Motor neuron (in vitro differentiated cells): ENCODE results near the gene ACLY. TPM values are rescaled to one million over a fixed set of nuclear protein-coding genes. Genes with fewer than 3 reads are reported as not detected.
"Not testable (repeated sequence)": the region's sequence is repeated elsewhere in the genome, so short reads cannot be mapped to it uniquely, and the experiment has no call there.

Experiments used
- ATAC-seq, 8 experiments: fragments of 200-7000 bp; cut with Tn5 transposase; replicated peaks in 6 of 8; 2 replicates each; pipeline ENCODE4 v1.8.0; 2021; ENCODE audit warnings: mild to moderate bottlenecking in 8 of 8, moderate library complexity in 8 of 8
- H3K27ac ChIP-seq, 2 donors: fragments of 250-450 bp; sonication (Bioruptor Pico); 2 replicates each; pipeline ENCODE4 v1.9.0; 2021; ENCODE audit warnings: antibody characterized with exemption in 2 of 2, mild to moderate bottlenecking in 2 of 2, moderate library complexity in 1 of 2
- H3K4me1 ChIP-seq, 2 donors: fragments of 250-450 bp; sonication (Bioruptor Pico); replicated peaks in 1 of 2; 2 replicates each; pipeline ENCODE4 v1.6.1; 2021; ENCODE audit warnings: antibody characterized with exemption in 2 of 2, mild to moderate bottlenecking in 2 of 2, moderate library complexity in 1 of 2
- H3K4me3 ChIP-seq, 5 donors: fragments of 250-450 bp; sonication (Bioruptor Pico); 2 replicates each; pipeline ENCODE4 v1.9.0; 2021; ENCODE audit warnings: antibody characterized with exemption in 5 of 5, mild to moderate bottlenecking in 5 of 5, moderate library complexity in 4 of 5
- WGBS, 10 experiments: fragments of 450-650 bp; shearing (Covaris generic); methylation state at CpG; one replicate each; pipeline ENCODE4 v1.0.0; 2022; 5-methylcytosine and 5-hydroxymethylcytosine counted together
- in situ Hi-C, 9 experiments: fragments of 400-800 bp; cut with MboI; loops; one replicate each; pipeline ENCODE4 v1.15.0; 2021; ENCODE audit warnings: low sequenced_read_pairs in 9 of 9, low pct_unique_long_range_greater_than_20kb in 2 of 9; ENCODE audit not compliant: unreplicated experiment in 9 of 9
- total RNA-seq, 8 experiments: library from RNA; unstranded; fragments of 300-600 nt; gene quantifications; 2 replicates each; pipeline versions ENCODE4 v1.2.3 to v1.2.4, GENCODE V29; 2022

Gene ACLY
- total RNA-seq, 8 experiments from 2014 or later = 87.0 to 283 (median 141) TPM

GRCh38 chr17:41935641-41936040, 16.9 kb upstream of the ACLY start:
- 33 to 100% (median 86%) methylated on average over 1 to 6 of the region's 6 CpGs; no CpG with 5 or more reads in 3 of the 10 experiments for WGBS, 10 experiments
- in situ Hi-C loops = no loop called here
- Histone ChIP-seq H3K4me3 (no peak overlapping the region), H3K4me1 (peaks cover 10% of the 10 kb centered on the region in 2 donors), H3K27ac (no peak overlapping the region)
- no peak for ATAC-seq

- in situ Hi-C loops = no loop called here
- no peak overlapping the region for H3K27ac ChIP-seq
- peaks cover 13 to 17% of the 10 kb centered on the region in 2 donors for H3K4me1 ChIP-seq
- no peak overlapping the region for H3K4me3 ChIP-seq
- ATAC-seq = no peak
- WGBS, 10 experiments = 20 to 100% (median 71%) methylated on average over 1 to 2 of the region's 2 CpGs; no CpG with 5 or more reads in 4 of the 10 experiments
These were observed 14.2 kb upstream of the ACLY start for GRCh38 chr17:41932816-41933389.

GRCh38 chr17:41931715-41932114, 13.0 kb upstream of the ACLY start:
- H3K27ac ChIP-seq, ATAC-seq, in situ Hi-C loops: not testable (repeated sequence)
- peak overlapping the region in 3 of 5 donors; percentile 51 to 87 (median 53) for H3K4me3 ChIP-seq
- 40 to 100% (median 90%) methylated on average over 1 to 3 of the region's 4 CpGs; no CpG with 5 or more reads in 6 of the 10 experiments for WGBS, 10 experiments
- peaks cover 13 to 17% of the 10 kb centered on the region in 2 donors for H3K4me1 ChIP-seq

- Histone ChIP-seq H3K4me1 (peaks cover 13 to 17% of the 10 kb centered on the region in 2 donors), H3K4me3 (peak overlapping the region; percentile 51 to 87 (median 52)), H3K27ac (peak overlapping the region; percentile 56 to 86)
- 0 to 80% (median 31%) methylated on average over 1 to 13 of the region's 18 CpGs; no CpG with 5 or more reads in 2 of the 10 experiments for WGBS, 10 experiments
- peak in 3 of 8 experiments; percentile 26 to 36 (median 32) for ATAC-seq
- in situ Hi-C loops = not testable (repeated sequence)
These were observed 12.0 kb upstream of the ACLY start for GRCh38 chr17:41930833-41931156.

- H3K4me3 ChIP-seq = peak within 1 kb of the TSS; percentile 51 to 87 (median 52)
- H3K4me1 ChIP-seq = peaks cover 13 to 17% of the 10 kb centered on the region in 2 donors
- in situ Hi-C loops = no loop called here
- ATAC-seq = peak; percentile 96 to 99 (median 98)
- 0 to 5% (median 0%) methylated on average over 5 to 26 of the region's 43 CpGs; no CpG with 5 or more reads in 2 of the 10 experiments for WGBS, 10 experiments
- H3K27ac ChIP-seq = peak within 1 kb of the TSS; percentile 56 to 86
These were observed 11.5 kb upstream of the ACLY start, which contains the start of gene ODAD4 for GRCh38 chr17:41930009-41930832. TSS of gene ODAD4 (plus strand) at chr17:41930617. CDS start at chr17:41930724, 107 bp downstream.

- in situ Hi-C loops = no loop called here
- Histone ChIP-seq H3K4me3 (peak overlapping the region in 1 of 5 donors; percentile 53), H3K27ac (no peak overlapping the region), H3K4me1 (peaks cover 13 to 17% of the 10 kb centered on the region in 2 donors)
- no peak for ATAC-seq
- 69 to 93% (median 72%) methylated on average over 1 to 5 of the region's 6 CpGs; no CpG with 5 or more reads in 5 of the 10 experiments for WGBS, 10 experiments
These were observed 10.0 kb upstream of the ACLY start for GRCh38 chr17:41928693-41929251.

GRCh38 chr17:41925991-41926590, 7.3 kb upstream of the ACLY start:
- peaks cover 4 to 7% of the 10 kb centered on the region in 2 donors for H3K4me1 ChIP-seq
- H3K4me3 ChIP-seq = no peak overlapping the region
- H3K27ac ChIP-seq = no peak overlapping the region
- ATAC-seq = no peak
- 57 to 100% (median 90%) methylated on average over 1 to 7 of the region's 7 CpGs; no CpG with 5 or more reads in 1 of the 10 experiments for WGBS, 10 experiments
- in situ Hi-C loops = no loop called here

GRCh38 chr17:41920580-41920955, 1.8 kb upstream of the ACLY start:
- Histone ChIP-seq H3K4me1 (peaks cover 20 to 21% of the 10 kb centered on the region in 2 donors), H3K4me3 (no peak overlapping the region), H3K27ac (no peak overlapping the region)
- WGBS, 10 experiments = 90 to 100% (median 100%) methylated on average over 1 to 4 of the region's 5 CpGs; no CpG with 5 or more reads in 4 of the 10 experiments
- in situ Hi-C loops = no loop called here
- ATAC-seq = no peak

GRCh38 chr17:41919840-41920579, 1.3 kb upstream of the ACLY start:
- H3K4me3 ChIP-seq = peak overlapping the region in 4 of 5 donors; percentile 74 to 89 (median 83)
- 79 to 100% (median 86%) methylated on average over 1 to 5 of the region's 7 CpGs; no CpG with 5 or more reads in 3 of the 10 experiments for WGBS, 10 experiments
- peak overlapping the region; percentile 78 to 82 for H3K27ac ChIP-seq
- H3K4me1 ChIP-seq = peaks cover 20 to 21% of the 10 kb centered on the region in 2 donors
- in situ Hi-C loops = no loop called here
- ATAC-seq = no peak

- Histone ChIP-seq H3K4me3 (peak overlapping the region; percentile 74 to 89 (median 80)), H3K27ac (peak overlapping the region; percentile 78 to 82), H3K4me1 (peaks cover 20 to 29% of the 10 kb centered on the region in 2 donors)
- in situ Hi-C loops = no loop called here
- peak; percentile 44 to 75 (median 68) for ATAC-seq
- 0 to 7% (median 0%) methylated on average over 1 to 10 of the region's 33 CpGs; no CpG with 5 or more reads in 4 of the 10 experiments for WGBS, 10 experiments
These were observed 540 bp upstream of the ACLY start for GRCh38 chr17:41919165-41919817.

GRCh38 chr17:41917679-41918313, 955 bp downstream of the ACLY start:
- in situ Hi-C loops = no loop called here
- WGBS, 10 experiments = 0 to 80% (median 5%) methylated on average over 1 to 8 of the region's 26 CpGs; no CpG with 5 or more reads in 2 of the 10 experiments
- Histone ChIP-seq H3K4me3 (peak overlapping the region; percentile 74 to 89 (median 80)), H3K4me1 (peaks cover 20 to 30% of the 10 kb centered on the region in 2 donors), H3K27ac (peak overlapping the region; percentile 71 to 83)
- peak; percentile 1 to 6 (median 2) for ATAC-seq
